Dermis microvascular lymphatic vessel endothelial cell (primary cell): ENCODE measurements around the gene C22orf31. TPM values are rescaled to one million over a fixed set of nuclear protein-coding genes. Genes with fewer than 3 reads are reported as not detected.

Experiments used
- DNase-seq, 2 donors: peaks; one replicate each; pipeline versions ENCODE4 v3.0.0 to v3.0.0-alpha.2; 2010; ENCODE audit warnings: low read depth in 2 of 2
- total RNA-seq: library from RNA; depleted of rRNA; stranded (reverse); fragments of >200 nt; gene quantifications from 2 replicates; pipeline ENCODE4 v1.2.1, GENCODE V29; 2014

The C22orf31 gene
- total RNA-seq, 1 donor from 2014 or later, result not detected

DNA sequence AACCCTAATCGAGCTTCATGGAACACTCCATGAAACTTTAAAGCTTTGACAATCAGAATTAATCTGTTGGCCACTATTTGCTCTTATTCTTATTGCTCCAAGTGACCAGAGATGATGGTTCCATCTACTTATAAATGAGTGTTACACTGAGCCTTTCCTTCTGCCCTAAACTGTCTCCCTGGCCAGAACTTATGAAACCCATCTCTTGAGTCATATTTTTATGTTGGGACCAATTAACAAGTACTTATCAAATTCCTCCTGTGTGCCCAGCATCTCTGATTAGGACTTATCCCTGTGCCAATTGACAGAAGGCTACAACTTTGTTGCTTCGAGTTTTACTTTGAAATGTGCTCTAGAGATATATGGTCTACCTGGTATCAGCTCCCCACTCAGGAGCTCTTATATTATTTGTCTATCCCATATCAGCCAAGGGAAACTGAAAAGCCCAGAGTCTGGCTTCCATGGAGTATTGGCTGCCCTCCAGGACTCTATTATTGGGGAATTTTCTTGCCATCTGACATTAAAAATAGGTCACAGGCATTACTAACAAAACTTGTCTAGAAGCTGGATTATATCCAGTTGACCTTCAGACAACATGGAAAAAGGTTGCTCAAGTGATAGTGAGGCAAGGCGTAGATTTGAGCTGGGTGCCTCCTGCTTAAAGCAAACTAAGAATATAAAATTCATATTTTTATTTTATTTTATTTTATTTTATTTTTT, 20.0 kb upstream of the C22orf31 start:
- no peak for DNase-seq

DNA sequence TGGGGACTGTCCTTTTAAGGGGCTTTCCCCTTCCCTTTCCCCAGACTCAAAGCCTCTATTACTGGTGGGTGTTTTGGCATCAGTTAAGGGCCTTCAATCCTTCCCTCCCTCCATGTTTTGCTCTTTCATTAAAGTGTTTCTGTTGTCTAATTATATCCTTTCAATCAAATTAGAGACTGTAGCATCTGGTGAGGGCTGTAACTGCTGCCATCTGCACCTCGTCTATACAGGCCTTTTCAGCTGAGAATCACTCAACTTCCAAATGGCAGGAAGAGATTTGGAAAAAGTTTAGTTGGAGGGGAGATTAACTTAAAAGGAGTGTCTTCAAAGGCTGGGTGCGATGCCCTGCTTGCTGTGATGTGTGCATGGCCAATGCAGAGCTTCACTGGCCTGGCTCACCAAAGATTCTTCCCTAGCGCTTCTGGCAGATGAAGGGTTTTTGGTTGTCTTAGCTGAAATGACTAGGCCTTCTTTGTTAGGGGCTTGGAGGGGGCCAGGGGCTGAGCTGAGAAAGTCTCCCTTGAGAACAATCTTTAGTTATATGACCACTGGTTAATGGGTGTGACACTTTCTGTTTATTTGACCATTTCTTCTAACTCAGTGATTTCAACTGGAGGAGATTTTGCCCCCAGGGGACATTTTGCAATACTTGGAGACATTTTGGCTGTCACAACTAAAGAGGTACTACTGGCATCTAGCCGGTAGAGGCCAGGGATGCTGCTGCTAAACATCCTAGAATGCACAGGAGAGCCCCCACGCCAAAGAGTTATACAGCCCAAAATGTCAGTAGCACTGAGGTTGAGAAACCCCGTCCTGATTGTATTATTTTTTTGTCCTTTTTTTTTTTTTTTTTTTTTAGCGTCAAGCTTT, 18.7 kb upstream of the C22orf31 start:
- no peak for DNase-seq

DNA sequence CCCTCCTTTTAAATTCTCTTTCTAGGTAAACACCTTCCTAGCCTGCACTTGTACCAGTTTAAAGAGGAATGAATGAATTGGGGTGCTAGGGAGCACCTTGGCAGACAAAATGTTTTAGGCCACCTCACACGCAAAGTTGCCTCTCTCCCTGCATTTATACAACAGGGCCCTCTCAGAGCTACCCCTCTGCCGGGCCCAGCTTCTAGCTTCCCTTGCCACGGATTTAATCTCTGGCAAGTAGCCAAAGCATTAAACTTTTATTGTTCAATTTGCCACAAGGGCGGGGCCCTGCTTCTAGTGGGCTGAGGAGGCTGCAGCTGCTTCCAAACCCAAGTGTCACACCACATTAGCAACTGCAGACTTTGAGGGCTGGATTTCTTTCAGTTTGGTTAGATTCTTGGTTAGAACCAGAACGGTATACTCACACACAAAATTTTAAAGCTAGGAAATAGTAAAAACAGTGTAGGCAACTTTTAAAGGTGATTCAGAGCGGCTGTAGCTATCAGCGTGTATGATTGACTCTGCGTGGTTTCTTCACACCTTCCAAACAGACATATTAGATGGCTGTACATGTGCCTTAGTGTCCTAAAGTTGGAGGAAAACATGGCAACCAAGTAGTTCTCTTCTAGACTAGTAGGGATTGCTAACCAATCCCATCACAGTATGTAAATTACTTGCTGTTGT, 17.7 kb upstream of the C22orf31 start:
- DNase-seq, result peak in 1 of 2 donors; percentile 12

DNA sequence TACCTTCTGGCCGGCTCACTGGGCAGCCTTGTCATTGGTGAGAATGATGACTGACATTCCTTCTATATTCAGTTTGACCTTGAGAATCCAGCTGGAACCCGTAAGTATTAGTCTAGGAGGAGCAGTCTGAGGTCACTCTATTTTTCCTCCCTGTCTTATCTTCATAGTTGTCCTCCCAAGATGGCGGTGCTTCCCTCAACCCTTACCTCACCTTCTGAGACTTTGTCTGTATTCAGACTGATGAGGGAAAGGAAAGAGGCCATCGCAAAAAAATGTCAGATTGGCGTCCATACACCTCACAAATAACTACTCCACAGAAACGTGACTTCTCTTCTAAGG, 17.2 kb upstream of the C22orf31 start:
- DNase-seq, result no peak

DNA sequence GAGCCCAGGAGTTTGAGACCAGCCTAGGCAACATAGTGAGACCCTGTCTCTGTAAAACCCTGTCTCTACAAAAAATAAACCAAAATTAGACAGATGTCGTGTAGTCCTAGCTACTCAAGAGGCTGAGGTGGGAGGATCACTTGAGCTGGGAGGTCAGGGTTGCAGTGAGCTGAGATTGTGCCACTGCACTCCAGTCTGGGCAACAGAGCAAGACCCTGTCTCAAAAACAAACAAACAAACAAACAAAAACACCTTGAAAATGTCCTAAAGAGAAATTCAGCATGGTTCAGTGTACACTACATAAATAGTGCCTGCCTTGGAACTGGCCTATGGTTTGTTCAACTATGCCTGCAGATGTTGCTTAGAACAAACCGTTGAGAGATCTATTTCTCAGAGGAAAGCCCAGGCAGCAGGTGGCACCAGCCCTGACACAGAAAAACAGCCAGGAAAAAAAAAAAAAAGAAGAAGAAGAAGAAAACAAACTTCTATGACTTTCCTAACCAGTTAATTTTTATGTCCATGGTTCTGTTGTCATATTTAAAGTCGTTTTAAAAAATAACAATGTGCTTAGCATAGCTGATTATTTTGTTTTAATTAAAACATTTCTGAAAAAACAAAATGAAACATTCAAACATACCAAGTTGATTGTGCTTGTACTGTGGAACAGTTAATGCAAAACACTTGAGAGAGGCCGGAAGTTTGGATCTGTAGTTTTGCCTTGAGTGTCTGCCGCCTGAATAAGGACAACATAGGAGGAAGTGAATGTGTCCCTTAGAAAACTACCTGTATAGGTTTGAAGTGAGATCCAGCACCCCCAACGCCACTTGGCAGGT, 16.6 kb upstream of the C22orf31 start:
- DNase-seq, result no peak

DNA sequence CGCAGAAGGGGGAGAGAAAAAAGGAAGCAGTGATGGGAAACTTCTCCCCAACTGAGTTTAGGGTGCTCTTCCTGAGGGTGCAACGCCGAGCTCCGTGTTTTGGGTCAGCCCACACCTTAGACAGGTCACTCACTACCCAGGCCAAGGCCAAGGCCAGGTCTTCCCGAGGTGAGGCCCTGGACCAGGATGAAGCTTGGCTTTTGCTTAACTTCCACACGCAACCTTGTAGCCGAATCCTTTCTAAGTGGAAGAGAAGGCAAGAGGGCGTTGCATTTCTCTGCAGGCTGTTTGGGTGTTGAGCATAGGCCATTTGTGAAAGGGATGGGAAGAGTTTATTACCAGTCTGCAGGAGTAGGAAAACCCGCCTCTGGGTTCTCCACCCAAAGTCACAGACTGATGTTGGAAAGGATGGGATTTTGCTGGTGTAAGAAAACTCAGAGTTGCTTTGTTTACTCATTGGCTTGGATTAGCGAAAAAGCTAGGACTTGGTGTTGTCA, 12.7 kb upstream of the C22orf31 start:
- DNase-seq, result no peak

DNA sequence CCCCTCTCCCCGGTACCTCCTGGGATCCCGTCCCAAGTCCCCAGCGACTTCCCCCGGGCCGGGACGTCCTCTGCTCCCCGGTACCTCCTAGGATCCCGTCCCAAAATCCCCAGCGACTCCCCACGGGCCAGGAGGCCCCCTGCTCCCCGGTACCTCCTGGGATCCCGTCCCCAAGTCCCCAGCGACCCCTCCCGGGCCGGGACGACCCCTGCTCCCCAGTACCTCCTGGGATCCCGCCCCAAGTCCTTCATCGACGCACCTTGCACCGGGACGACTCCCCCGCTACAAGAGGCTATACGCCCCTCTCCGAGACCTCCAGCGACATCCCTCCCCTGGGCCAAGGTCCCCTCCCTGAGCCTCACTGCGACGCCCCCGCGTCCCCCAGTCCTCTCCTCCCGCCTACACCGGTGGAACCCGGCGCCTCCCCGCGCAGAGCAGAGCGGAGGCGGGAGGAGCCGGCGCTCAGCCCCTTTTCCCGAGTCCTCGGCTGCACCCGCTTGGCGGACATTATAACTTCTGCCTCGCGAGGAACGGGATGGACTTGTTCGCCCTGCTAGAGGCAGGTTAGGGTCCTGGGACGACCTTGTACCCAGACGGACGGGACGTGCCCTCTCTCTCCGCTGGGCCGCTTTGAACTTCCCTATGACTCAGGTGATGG, 12.1 kb upstream of the C22orf31 start:
- peak in 1 of 2 donors; percentile 14 for DNase-seq

DNA sequence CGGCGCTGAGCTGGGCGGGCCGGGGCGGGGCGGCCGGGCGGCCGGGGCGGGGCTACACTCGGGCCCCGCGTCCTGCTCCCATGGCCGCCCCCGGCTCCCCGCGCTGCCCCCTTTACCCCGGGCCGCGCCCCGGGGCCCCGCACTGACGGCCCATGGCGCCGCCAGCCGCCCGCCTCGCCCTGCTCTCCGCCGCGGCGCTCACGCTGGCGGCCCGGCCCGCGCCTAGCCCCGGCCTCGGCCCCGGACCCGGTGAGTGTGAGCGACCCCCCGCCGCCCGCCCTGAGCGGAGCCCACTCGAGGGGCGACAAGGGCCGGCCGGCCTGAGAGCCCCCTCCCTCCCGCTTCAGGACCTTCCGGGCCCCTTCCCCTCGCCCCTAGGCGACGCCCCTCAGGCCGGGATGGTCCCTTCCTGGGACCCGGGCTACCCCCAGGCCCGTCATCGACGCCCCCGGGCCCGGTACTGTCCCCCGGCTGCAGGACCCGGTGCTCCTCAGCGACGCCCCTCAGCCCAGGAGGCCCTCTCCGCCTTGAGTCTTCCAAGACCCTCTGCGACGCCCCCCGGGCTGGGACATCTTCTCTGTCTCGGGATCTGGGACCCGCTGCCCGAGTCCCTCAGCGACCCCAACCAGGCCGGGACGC, 11.5 kb upstream of the C22orf31 start, which contains the start of gene KREMEN1:
KREMEN1 (plus strand) TSS at position 57 of the 639 bp plus-strand sequence; CDS start at position 153, 96 bp downstream.
- no peak for DNase-seq

DNA sequence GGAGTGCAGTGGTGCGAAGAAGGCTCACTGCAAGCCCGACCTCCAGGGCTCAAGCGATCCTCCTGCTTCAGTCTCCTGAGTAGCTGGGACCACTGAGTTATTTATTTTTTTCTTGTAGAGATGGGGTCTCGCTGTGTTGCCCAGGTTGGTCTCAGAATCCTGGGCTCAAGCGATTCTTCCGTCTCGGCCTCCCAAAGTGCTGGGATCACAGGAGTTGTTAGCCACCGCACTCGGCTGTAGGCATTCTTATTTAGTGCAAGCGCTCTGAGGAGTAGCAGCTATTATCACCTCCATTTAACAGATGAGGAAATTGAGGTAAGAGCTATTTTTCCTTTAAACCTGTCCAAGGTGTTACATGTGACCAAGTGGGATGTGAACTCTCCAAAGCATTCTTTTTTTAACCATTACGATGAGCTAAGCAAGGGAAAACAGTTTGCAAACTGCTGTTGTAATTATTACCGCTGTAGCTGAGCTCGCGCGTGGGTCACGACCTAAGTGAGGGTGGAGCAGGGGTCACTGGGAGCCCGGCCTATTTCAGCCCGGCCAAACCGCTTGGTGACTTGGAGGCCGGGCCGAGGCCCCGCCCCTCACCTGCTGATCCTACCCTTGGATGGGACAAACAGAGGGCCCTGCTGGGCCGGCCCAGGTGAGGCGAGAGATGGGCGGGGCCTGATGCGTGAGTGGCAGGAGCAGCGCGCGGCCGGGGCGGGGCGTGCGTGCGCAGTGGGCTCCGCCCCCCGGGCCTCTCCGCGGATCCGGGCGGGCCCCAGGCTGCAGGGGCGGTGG, 10.8 kb upstream of the C22orf31 start:
- peak in 1 of 2 donors; percentile 65 for DNase-seq

DNA sequence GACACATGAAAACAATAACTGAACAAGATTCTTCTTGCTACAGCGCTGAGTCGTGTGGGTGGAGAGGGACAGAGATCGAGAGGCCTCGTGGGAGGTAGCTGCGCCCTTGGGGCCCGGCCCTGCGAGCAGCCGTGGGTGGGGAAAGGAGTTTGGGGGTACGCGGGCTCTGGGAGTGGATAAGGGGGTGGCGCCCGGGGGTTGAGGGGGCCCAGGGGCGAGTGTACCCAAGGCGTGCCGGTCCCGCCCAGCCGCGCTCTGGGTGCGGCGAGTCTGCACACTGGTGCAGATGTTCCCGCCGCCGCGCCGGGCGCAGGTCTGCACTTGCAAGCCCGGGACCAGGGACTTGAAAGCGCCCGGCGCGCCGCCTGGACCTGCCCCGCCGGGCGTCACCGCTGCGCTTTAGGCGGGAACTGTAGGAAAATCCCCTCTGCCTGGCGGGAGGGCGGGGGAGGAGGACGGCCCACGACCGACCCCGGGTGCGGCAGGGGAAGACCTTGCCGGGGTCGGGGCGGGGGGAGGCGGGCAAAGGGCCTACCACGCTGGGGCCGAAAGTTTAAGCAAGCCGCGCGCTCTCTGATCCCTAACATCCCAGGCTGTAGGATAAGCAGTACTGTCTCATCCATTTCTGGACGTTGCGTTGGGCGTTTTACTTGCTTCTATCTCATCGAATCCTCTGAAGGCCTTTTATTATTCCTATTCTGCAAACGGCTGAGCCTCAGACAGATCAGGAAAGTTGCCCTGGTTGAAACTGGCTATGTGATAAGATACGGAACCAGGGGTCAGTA, 9.8 kb upstream of the C22orf31 start:
- peak in 1 of 2 donors; percentile 24 for DNase-seq

DNA sequence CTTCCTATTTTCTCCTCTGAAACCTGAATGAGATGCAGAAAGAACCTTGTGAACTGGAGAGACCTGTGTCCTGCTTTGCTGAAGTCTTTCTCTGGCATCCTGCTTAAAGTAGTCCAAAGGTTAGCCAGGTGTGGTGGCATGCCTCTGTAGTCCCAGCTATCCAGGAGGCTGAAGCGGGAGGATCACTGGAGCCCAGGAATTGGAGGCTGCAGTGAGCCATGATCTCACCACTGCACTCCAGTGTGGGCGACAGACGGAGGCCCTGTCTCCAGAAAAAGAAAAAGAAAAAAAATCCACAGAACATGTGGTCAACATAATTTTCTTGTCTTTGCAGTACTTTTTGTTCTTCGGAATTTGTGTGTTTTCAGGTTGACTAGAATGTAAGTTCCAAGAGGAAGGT, 8.9 kb upstream of the C22orf31 start:
- no peak for DNase-seq

DNA sequence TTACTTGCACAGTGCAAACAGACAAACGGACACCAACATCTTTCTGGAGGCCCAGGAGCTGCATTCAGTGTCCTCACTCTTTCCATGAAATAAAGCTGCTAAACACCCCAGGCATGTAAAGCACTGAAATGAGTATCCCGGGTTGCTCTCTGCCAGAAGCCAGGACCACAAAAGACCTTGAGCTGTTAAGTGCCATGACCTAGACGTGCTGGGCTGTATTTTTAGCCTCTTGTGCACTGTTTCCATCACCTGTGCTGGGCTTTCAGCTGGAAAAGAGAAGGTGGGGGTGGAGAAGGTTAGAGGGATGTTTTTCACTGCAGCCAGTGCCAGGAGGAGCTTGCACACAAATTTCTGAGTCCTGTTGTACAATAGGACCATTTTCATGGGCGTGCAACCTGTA, 7.8 kb upstream of the C22orf31 start:
- no peak for DNase-seq

DNA sequence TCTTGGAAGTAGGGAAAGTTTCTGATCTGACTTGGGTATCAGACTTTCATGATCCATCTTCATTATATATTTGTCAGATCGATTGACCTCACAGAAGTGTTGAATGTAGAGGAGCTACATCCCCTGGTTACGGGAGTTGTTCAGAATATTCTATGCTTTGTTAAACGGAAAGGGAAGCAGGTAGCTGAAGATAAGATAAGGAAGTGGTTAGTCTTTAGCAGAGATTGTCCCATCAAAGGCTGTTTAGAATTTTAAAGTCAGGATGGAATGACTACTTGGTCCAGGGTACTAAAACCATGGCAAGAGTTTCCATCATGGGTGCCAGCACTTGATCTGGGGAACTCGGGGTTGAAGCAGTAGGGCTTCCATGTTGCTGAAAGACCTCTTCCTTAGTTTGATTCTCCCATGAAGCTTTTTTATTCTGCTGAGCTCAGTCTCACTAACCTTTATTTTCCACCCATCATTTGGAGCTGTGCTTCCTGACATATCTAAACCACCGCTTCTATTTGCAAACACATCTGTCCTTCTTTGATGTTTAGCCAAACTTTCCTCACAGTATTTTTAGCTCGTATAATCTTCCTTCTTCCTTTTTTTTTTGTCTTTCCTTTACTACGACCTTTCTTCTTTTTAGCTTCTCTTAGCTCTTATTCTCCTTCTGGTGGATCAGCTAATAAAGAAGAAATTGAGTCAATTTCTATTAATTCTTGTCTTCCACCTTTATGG, 4.0 kb upstream of the C22orf31 start:
- no peak for DNase-seq

DNA sequence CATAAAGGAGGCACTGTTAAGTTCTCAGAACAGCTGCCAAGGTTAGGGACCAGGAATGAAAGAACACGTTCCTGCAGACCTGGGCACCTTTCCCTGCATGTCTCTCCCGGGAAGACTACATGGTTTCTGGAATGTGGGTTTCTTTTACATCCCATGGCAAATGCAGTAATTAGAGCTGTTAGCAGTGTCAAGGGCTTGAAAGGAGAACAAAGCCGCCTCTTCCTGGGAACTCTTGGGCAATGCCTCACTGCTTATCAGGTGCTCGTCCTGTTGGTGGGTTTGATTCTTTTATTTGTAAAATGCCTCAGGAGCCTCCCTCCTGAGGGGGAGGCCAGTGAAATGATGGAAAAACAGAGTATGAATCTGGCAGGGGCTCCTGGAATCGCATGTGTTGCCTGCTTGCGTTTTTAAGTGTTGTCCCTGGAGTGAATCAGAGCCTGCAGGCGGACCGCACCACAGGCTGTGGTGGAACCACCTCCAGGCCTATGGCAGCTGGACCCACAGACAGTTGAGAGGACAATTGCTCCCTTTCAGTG, 723 bp upstream of the C22orf31 start:
- no peak for DNase-seq

DNA sequence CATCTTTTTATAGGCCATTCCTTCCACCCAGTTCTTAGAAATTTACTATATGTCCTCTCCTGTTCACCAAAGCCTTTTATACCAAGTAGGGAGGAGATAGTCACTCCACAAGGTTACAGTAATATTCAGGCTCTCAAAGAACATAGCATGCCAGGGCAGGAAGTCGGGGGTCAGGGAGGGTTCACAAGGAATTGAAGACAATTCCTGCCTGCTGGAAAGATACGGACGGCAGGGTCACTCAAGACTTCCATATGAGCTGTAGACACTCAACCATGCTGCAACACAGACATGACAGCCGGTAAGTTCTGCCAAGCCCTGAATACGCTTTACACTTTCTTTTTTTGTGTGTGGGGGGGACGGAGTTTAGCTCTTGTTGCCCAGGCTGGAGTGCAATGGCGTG, 700 bp downstream of the C22orf31 start:
- DNase-seq, result peak in 1 of 2 donors; percentile 50

DNA sequence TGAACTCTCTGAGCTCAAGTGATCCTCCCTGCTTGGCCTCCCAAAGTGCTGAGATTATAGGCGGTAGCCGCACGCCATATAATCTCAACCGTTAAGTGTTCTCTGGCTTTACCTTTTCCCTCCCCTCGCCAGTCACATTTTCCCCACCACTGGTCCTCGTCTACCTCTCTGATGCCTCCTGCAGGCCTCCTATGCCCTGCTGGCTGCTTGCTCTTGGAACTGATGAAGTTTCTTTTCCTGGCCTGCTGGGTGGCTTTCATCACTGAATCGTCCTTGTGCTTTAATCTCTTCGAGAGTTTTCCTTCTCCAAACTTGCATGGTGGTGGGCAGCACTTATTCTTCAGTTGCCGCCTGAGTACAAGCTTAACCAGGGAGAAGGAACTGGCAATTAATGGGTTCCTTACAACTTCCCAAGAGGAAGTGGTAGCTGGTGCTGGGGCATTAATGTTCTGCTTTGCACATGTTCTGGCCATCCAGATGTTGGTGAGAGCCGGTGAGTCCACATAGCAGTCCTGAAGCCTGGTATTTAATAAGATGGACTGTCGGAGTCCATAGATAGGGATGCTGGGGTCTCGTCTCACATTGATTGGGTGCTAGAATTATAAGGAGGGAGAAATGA, 1.3 kb downstream of the C22orf31 start:
- DNase-seq, result no peak

DNA sequence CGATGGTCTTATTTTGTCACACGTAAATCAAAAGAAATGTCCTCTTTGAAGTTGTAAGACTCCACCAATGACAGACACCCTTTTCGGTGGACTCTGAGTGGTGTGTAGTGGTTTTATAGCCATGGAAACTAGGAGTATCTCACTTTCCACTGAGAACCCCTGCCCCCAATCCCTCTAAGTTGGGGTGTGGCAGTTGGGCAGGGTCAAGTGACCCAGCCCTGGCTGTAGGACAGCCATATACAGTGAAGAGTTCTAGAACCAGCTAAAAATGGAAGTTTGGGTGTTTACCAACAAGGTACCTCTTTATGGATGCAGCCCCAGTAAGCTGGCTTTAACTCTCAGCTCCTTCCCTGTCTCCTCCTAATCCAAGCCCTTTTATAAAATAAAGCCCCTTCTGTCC, 5.2 kb downstream of the C22orf31 start:
- no peak for DNase-seq
